ENCODE measurements around the gene IGF2R. TPM values are rescaled to one million over a fixed set of nuclear protein-coding genes. Genes with fewer than 3 reads are reported as not detected.
"Not testable (repeated sequence)": the region's sequence is repeated elsewhere in the genome, so short reads cannot be mapped to it uniquely, and the experiment has no call there.

The IGF2R gene
- total and polyA plus RNA-seq, 2 donors from 2014 or later: 23.7 to 88.6 TPM

DNA sequence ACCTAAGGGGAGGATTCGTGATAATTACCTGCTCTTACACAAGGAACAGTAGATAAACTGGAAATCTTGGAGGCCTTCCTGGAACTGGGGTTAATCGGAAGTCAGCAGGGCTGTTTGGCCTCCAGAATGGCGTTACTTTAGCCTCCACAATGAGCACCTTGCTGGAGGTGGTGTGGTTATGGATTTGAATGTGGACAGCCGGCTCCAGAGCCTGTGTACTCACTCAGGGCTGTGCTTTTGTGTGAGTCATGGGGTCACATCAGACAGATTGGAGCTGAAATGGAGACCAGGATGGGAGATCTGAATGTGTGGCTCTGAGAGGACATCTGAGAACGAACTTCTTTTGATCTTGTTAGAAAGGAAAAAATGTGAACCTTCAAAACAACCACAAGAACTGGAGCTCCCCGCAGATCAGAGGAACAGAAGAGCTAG is 30.4 kb downstream of the IGF2R start:
- H3K9me3 ChIP-seq (ENCODE audit: control insufficient read depth in 2 of 3, insufficient read depth in 1 of 3, low read length in 3 of 3): no peaks in the 10 kb centered on the region
- peaks cover 0 to 2% (median 0%) of the 10 kb centered on the region in 3 donors for H3K36me3 ChIP-seq (ENCODE audit: control insufficient read depth in 2 of 3, insufficient read depth in 3 of 3, low read length in 3 of 3)
- H3K27me3 ChIP-seq (ENCODE audit: control insufficient read depth, insufficient read depth, low read length): no peaks in the 10 kb centered on the region
- intact Hi-C loops (cut with DNase I): no loop called here
- H3K4me3 ChIP-seq (ENCODE audit: low read length in 3 of 3): no peak overlapping the region
- FAIRE-seq: no peak
- TF ChIP-seq, protein P1, sequence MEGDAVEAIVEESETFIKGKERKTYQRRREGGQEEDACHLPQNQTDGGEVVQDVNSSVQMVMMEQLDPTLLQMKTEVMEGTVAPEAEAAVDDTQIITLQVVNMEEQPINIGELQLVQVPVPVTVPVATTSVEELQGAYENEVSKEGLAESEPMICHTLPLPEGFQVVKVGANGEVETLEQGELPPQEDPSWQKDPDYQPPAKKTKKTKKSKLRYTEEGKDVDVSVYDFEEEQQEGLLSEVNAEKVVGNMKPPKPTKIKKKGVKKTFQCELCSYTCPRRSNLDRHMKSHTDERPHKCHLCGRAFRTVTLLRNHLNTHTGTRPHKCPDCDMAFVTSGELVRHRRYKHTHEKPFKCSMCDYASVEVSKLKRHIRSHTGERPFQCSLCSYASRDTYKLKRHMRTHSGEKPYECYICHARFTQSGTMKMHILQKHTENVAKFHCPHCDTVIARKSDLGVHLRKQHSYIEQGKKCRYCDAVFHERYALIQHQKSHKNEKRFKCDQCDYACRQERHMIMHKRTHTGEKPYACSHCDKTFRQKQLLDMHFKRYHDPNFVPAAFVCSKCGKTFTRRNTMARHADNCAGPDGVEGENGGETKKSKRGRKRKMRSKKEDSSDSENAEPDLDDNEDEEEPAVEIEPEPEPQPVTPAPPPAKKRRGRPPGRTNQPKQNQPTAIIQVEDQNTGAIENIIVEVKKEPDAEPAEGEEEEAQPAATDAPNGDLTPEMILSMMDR (IDR thresholded peaks at IDR 0.05; ENCODE audit: borderline replicate concordance, extremely low read depth, insufficient read depth): no peak
- DNase-seq: no peak
- H3K4me1 ChIP-seq (ENCODE audit: control insufficient read depth in 2 of 3, insufficient read depth in 2 of 3, low read depth in 1 of 3, low read length in 3 of 3): peaks cover 0 to 9% (median 6%) of the 10 kb centered on the region in 3 donors
- no peak overlapping the region for H3K27ac ChIP-seq (ENCODE audit: low read depth in 2 of 2, low read length in 2 of 2)
- H3K9ac ChIP-seq (ENCODE audit: low read length in 3 of 3): no peak overlapping the region

DNA sequence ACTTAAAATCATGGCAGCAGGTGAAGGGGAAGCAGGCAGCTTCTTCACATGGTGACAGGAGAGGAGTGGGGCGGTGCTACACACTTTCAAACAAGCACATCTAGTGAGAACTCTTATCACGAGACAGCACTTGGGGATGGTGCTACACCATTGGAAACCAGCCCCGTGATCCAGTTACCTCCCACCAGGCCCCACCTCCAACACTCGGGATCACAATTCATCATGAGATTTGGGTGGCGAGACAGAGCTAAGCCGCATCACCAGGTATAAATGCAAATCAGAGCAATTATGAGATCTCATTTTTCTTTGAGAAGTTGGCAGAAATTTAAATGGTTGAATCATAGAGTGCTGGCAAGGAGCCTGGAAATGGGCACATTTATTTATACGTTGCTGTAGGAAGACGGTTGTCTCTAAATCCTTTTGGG is 31.4 kb downstream of the IGF2R start:
- H3K4me1 ChIP-seq (ENCODE audit: control insufficient read depth in 2 of 3, insufficient read depth in 2 of 3, low read depth in 1 of 3, low read length in 3 of 3): peaks cover 0 to 11% (median 6%) of the 10 kb centered on the region in 3 donors
- TF ChIP-seq, protein P1 (IDR thresholded peaks at IDR 0.05; ENCODE audit: borderline replicate concordance, extremely low read depth, insufficient read depth): no peak
- FAIRE-seq (no peak), DNase-seq (no peak)
- no peaks in the 10 kb centered on the region for H3K9me3 ChIP-seq (ENCODE audit: control insufficient read depth in 2 of 3, insufficient read depth in 1 of 3, low read length in 3 of 3)
- intact Hi-C loops (cut with DNase I): no loop called here
- no peak overlapping the region for H3K4me3 ChIP-seq (ENCODE audit: low read length in 3 of 3)
- H3K27ac ChIP-seq (ENCODE audit: low read depth in 2 of 2, low read length in 2 of 2): no peak overlapping the region
- peaks cover 0 to 3% (median 0%) of the 10 kb centered on the region in 3 donors for H3K36me3 ChIP-seq (ENCODE audit: control insufficient read depth in 2 of 3, insufficient read depth in 3 of 3, low read length in 3 of 3)
- no peaks in the 10 kb centered on the region for H3K27me3 ChIP-seq (ENCODE audit: control insufficient read depth, insufficient read depth, low read length)
- H3K9ac ChIP-seq (ENCODE audit: low read length in 3 of 3): no peak overlapping the region

DNA sequence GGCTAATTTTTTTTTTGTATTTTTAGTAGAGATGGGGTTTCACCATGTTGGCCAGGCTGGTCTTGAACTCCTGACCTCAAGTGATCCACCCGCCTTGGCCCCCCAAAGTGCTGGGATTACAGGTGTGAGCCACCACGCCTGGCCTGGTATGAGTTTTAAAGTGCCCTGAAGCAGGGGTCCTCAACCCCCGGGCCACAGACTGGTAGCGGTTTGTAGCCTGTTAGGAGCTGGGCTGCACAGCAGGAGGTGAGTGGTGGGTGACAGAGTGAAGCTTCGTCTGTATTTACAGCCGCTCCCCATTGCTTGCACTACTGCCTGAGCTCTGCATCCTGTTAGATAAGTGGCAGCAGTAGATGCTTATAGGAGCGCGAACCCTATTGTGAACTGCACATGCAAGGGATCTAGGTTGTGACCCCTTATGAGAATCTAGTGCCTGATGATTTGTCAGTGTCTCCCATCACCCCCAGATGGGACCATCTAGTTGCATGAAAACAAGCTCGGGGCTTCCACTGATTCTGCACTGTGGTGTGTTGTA is 32.1 kb downstream of the IGF2R start:
- DNase-seq; H3K27ac ChIP-seq (ENCODE audit: low read depth in 2 of 2, low read length in 2 of 2); H3K36me3 ChIP-seq (ENCODE audit: control insufficient read depth in 2 of 3, insufficient read depth in 3 of 3, low read length in 3 of 3); intact Hi-C loops (cut with DNase I); H3K27me3 ChIP-seq (ENCODE audit: control insufficient read depth, insufficient read depth, low read length); FAIRE-seq; H3K4me3 ChIP-seq (ENCODE audit: low read length in 3 of 3); H3K9me3 ChIP-seq (ENCODE audit: control insufficient read depth in 2 of 3, insufficient read depth in 1 of 3, low read length in 3 of 3); H3K9ac ChIP-seq (ENCODE audit: low read length in 3 of 3): not testable (repeated sequence)
- H3K4me1 ChIP-seq (ENCODE audit: control insufficient read depth in 2 of 3, insufficient read depth in 2 of 3, low read depth in 1 of 3, low read length in 3 of 3): peaks cover 0 to 11% (median 4%) of the 10 kb centered on the region in 3 donors

DNA sequence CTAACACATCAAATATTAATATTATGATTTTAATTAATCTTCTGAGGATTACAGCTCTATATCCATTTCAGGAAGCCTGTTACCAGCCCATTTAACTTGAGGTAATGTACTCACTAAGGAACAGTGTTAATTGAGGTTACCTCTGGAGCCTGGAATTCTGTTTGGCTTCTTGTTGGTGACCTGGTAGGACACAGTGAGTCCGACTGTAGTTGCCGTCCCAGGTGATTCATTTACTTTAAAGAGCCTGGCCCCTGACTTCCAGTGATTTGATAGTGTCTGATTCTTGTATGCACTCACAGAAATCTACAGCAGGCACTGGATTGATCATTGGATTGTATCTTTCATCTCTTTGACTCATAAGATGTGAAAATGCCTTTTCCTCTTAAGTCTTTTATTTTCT is 34.0 kb downstream of the IGF2R start:
- TF ChIP-seq, protein P1 (IDR thresholded peaks at IDR 0.05; ENCODE audit: borderline replicate concordance, extremely low read depth, insufficient read depth): no peak
- FAIRE-seq (no peak), DNase-seq (no peak)
- Histone ChIP-seq H3K4me1 (ENCODE audit: control insufficient read depth in 2 of 3, insufficient read depth in 2 of 3, low read depth in 1 of 3, low read length in 3 of 3) (peaks cover 0 to 15% (median 5%) of the 10 kb centered on the region in 3 donors), H3K36me3 (ENCODE audit: control insufficient read depth in 2 of 3, insufficient read depth in 3 of 3, low read length in 3 of 3) (peaks cover 0 to 3% (median 0%) of the 10 kb centered on the region in 3 donors), H3K9me3 (ENCODE audit: control insufficient read depth in 2 of 3, insufficient read depth in 1 of 3, low read length in 3 of 3) (no peaks in the 10 kb centered on the region), H3K9ac (ENCODE audit: low read length in 3 of 3) (no peak overlapping the region), H3K27ac (ENCODE audit: low read depth in 2 of 2, low read length in 2 of 2) (no peak overlapping the region), H3K27me3 (ENCODE audit: control insufficient read depth, insufficient read depth, low read length) (no peaks in the 10 kb centered on the region), H3K4me3 (ENCODE audit: low read length in 3 of 3) (no peak overlapping the region)
- intact Hi-C loops (cut with DNase I): no loop called here

Measured in kidney (tissue), 14 donors.